Osteocyte (in vitro differentiated cells): ENCODE results near the gene PAPOLA. TPM values are rescaled to one million over a fixed set of nuclear protein-coding genes. Genes with fewer than 3 reads are reported as not detected.

Experiments used
- DNase-seq: peaks from one replicate; pipeline ENCODE4 v3.0.0; 2021; ENCODE audit warnings: mixed read lengths; ENCODE audit not compliant: unreplicated experiment; ENCODE audit errors: extremely low spot score
- H3K27ac Mint-ChIP-seq: one replicate; pipeline ENCODE4 v1.8.0; 2021; ENCODE audit warnings: mild to moderate bottlenecking, mixed read lengths; ENCODE audit not compliant: unreplicated experiment
- H3K27me3 Mint-ChIP-seq: one replicate; pipeline ENCODE4 v1.8.0; 2021; ENCODE audit warnings: mixed read lengths; ENCODE audit not compliant: unreplicated experiment
- H3K36me3 Mint-ChIP-seq: one replicate; pipeline ENCODE4 v1.8.0; 2021; ENCODE audit warnings: mixed read lengths; ENCODE audit not compliant: unreplicated experiment
- H3K4me1 Mint-ChIP-seq: one replicate; pipeline ENCODE4 v1.8.0; 2021; ENCODE audit warnings: mixed read lengths; ENCODE audit not compliant: unreplicated experiment
- H3K4me3 Mint-ChIP-seq: one replicate; pipeline ENCODE4 v1.8.0; 2021; ENCODE audit warnings: mild to moderate bottlenecking, moderate library complexity, mixed read lengths; ENCODE audit not compliant: unreplicated experiment
- H3K9me3 Mint-ChIP-seq: one replicate; pipeline ENCODE4 v1.8.0; 2021; ENCODE audit warnings: mixed read lengths; ENCODE audit not compliant: unreplicated experiment
- CTCF ChIP-seq: fragments of 200-600 bp; sonication (generic); IDR thresholded peaks from 2 replicates; pipeline ENCODE4 v1.5.0; 2021; ENCODE audit warnings: antibody characterized with exemption, mild to moderate bottlenecking, moderate library complexity
- total RNA-seq: library from RNA; stranded (reverse); gene quantifications from 2 replicates; pipeline ENCODE4 v1.2.1, GENCODE V29; 2021

The PAPOLA gene
- total RNA-seq, 1 donor from 2014 or later, result 143 TPM

- Mint-ChIP-seq H3K4me1 (no peaks in the 10 kb centered on the region), H3K4me3 (no peak overlapping the region), H3K27ac (no peak overlapping the region), H3K36me3 (no peaks in the 10 kb centered on the region), H3K9me3 (no peaks in the 10 kb centered on the region), H3K27me3 (peaks cover 12% of the 10 kb centered on the region)
- DNase-seq, result no peak
- TF ChIP-seq CTCF, result no peak
Observed at GRCh38 chr14:96589577-96589976, 87.4 kb downstream of the PAPOLA start.

GRCh38 chr14:96590190-96590864 lies 88.1 kb downstream of the PAPOLA start:
- Mint-ChIP-seq H3K27ac (no peak overlapping the region), H3K9me3 (no peaks in the 10 kb centered on the region), H3K36me3 (no peaks in the 10 kb centered on the region), H3K4me3 (no peak overlapping the region), H3K4me1 (no peaks in the 10 kb centered on the region), H3K27me3 (peaks cover 8% of the 10 kb centered on the region)
- no peak for DNase-seq
- TF ChIP-seq CTCF, result no peak

- Mint-ChIP-seq H3K9me3 (no peaks in the 10 kb centered on the region), H3K4me3 (no peak overlapping the region), H3K27me3 (peaks cover 2% of the 10 kb centered on the region), H3K27ac (no peak overlapping the region), H3K4me1 (no peaks in the 10 kb centered on the region), H3K36me3 (no peaks in the 10 kb centered on the region)
- DNase-seq, result no peak
- no peak for TF ChIP-seq CTCF
Observed at GRCh38 chr14:96592591-96593386, 90.6 kb downstream of the PAPOLA start.

GRCh38 chr14:96594961-96595360 lies 92.8 kb downstream of the PAPOLA start:
- no peak for DNase-seq
- Mint-ChIP-seq H3K9me3 (no peaks in the 10 kb centered on the region), H3K27me3 (peaks cover 2% of the 10 kb centered on the region), H3K4me3 (no peak overlapping the region), H3K36me3 (no peaks in the 10 kb centered on the region), H3K27ac (no peak overlapping the region), H3K4me1 (no peaks in the 10 kb centered on the region)
- no peak for TF ChIP-seq CTCF

- no peak for TF ChIP-seq CTCF
- Mint-ChIP-seq H3K4me3 (no peak overlapping the region), H3K36me3 (no peaks in the 10 kb centered on the region), H3K27me3 (peaks cover 2% of the 10 kb centered on the region), H3K27ac (no peak overlapping the region), H3K9me3 (no peaks in the 10 kb centered on the region), H3K4me1 (no peaks in the 10 kb centered on the region)
- DNase-seq, result no peak
Observed at GRCh38 chr14:96597680-96598079, 95.5 kb downstream of the PAPOLA start.
